Neuronal stem cell (in vitro differentiated cells): ENCODE measurements around the gene PPM1G.

Experiments
- DNase-seq: peaks from one replicate; pipeline ENCODE4 v3.0.0-alpha.2; 2013; ENCODE audit warnings: low spot score
- H2AFZ ChIP-seq: one replicate; pipeline ENCODE4 v1.6.1; 2013; ENCODE audit warnings: mild to moderate bottlenecking, low read length, inconsistent platforms
- H2AK5ac ChIP-seq: 2 replicates; pipeline ENCODE4 v1.6.1; 2013; ENCODE audit warnings: low read depth, mild to moderate bottlenecking, inconsistent platforms, low read length, moderate library complexity, mixed read lengths
- H2BK120ac ChIP-seq: 2 replicates; pipeline ENCODE4 v1.6.1; 2013; ENCODE audit warnings: low read depth, mild to moderate bottlenecking, inconsistent platforms, low read length, moderate library complexity, mixed read lengths
- H2BK12ac ChIP-seq: one replicate; pipeline ENCODE4 v1.6.1; 2013; ENCODE audit warnings: low read length, inconsistent platforms
- H2BK15ac ChIP-seq: 2 replicates; pipeline ENCODE4 v1.6.1; 2013; ENCODE audit warnings: mild to moderate bottlenecking, low read length, inconsistent platforms, mixed read lengths
- H2BK5ac ChIP-seq: one replicate; pipeline ENCODE4 v1.6.1; 2013; ENCODE audit warnings: inconsistent platforms, mild to moderate bottlenecking, low read length, moderate library complexity
- H3K14ac ChIP-seq: one replicate; pipeline ENCODE4 v1.6.1; 2013; ENCODE audit warnings: low read length, inconsistent platforms
- H3K18ac ChIP-seq: 2 replicates; pipeline ENCODE4 v1.6.1; 2013; ENCODE audit warnings: low read length, inconsistent platforms
- H3K23ac ChIP-seq: 2 replicates; pipeline ENCODE4 v1.6.1; 2013; ENCODE audit warnings: low read depth, mild to moderate bottlenecking, mixed read lengths, low read length, inconsistent platforms; ENCODE audit not compliant: poor library complexity
- H3K27ac ChIP-seq: replicated peaks from 3 replicates; pipeline ENCODE4 v1.5.1; 2013; ENCODE audit warnings: low read length, inconsistent platforms
- H3K27me3 ChIP-seq, 3 experiments: 2 replicates each; pipeline ENCODE4 v1.6.1; 2013; ENCODE audit warnings: low read length in 3 of 3, mild to moderate bottlenecking in 2 of 3, inconsistent platforms in 1 of 3, low read depth in 1 of 3, mixed read lengths in 1 of 3, moderate library complexity in 1 of 3; ENCODE audit not compliant: control insufficient read depth in 3 of 3, insufficient read depth in 3 of 3
- H3K36me3 ChIP-seq, 2 donors: replicated peaks in 1 of 2; 2 replicates each; pipeline ENCODE4 v1.6.1; 2013; ENCODE audit warnings: low read length in 2 of 2; ENCODE audit not compliant: control insufficient read depth in 2 of 2, insufficient read depth in 2 of 2
- H3K4ac ChIP-seq: 2 replicates; pipeline ENCODE4 v1.6.1; 2013; ENCODE audit warnings: inconsistent platforms, mild to moderate bottlenecking, low read length, moderate library complexity
- H3K4me1 ChIP-seq, 2 donors: 1 replicate in 1 of 2; 2 replicates in 1 of 2; pipeline ENCODE4 v1.6.1; 2013; ENCODE audit warnings: low read length in 2 of 2, low read depth in 1 of 2; ENCODE audit not compliant: control insufficient read depth in 2 of 2, insufficient read depth in 1 of 2
- H3K4me2 ChIP-seq: one replicate; pipeline ENCODE4 v1.6.1; 2013; ENCODE audit warnings: mild to moderate bottlenecking, low read length, inconsistent platforms; ENCODE audit not compliant: insufficient read depth, poor library complexity, severe bottlenecking
- H3K4me3 ChIP-seq, 2 donors: 2 replicates each; pipeline ENCODE4 v1.5.1; 2013; ENCODE audit warnings: low read length in 2 of 2, mild to moderate bottlenecking in 2 of 2, inconsistent platforms in 1 of 2, moderate library complexity in 1 of 2
- H3K79me1 ChIP-seq: one replicate; pipeline ENCODE4 v1.6.1; 2013; ENCODE audit warnings: low read depth, mild to moderate bottlenecking, inconsistent platforms, low read length, moderate library complexity
- H3K9ac ChIP-seq: one replicate; pipeline ENCODE4 v1.6.1; 2013; ENCODE audit warnings: mild to moderate bottlenecking, low read depth, low read length, inconsistent platforms; ENCODE audit not compliant: poor library complexity
- H3K9me3 ChIP-seq, 2 donors: replicated peaks in 1 of 2; 2 replicates each; pipeline versions ENCODE3 to v1.6.1; 2013; ENCODE audit warnings: low read length in 2 of 2, mild to moderate bottlenecking in 2 of 2, inconsistent platforms in 1 of 2, low read depth in 1 of 2, mixed read lengths in 1 of 2, moderate library complexity in 1 of 2; ENCODE audit not compliant: control insufficient read depth in 2 of 2, insufficient read depth in 1 of 2
- H4K8ac ChIP-seq: one replicate; pipeline ENCODE4 v1.6.1; 2013; ENCODE audit warnings: low read depth, mild to moderate bottlenecking, inconsistent platforms, low read length, moderate library complexity
- H4K91ac ChIP-seq: one replicate; pipeline ENCODE4 v1.6.1; 2013; ENCODE audit warnings: low read length, low read depth, mild to moderate bottlenecking, inconsistent platforms; ENCODE audit not compliant: poor library complexity
- WGBS, 2 donors: extraction: QIAGEN DNeasy Blood & Tissue Kit; methylation state at CpG; one replicate each; pipeline ENCODE4 v1.1.7; 2013; ENCODE audit warnings: missing lambda C conversion rate in 2 of 2, mixed read lengths in 1 of 2; ENCODE audit not compliant: insufficient read length in 2 of 2, insufficient replicate concordance in 1 of 2; ENCODE audit errors: extremely low coverage in 2 of 2; 5-methylcytosine and 5-hydroxymethylcytosine counted together

The PPM1G gene

GRCh38 chr2:27369471-27370025 lies 39.8 kb downstream of the PPM1G start:
- Histone ChIP-seq H3K18ac (peak overlapping the region; percentile 98), H3K36me3 (peaks cover 38 to 70% of the 10 kb centered on the region in 2 donors)

GRCh38 chr2:27363933-27364332 lies 45.5 kb downstream of the PPM1G start:
- WGBS, 2 donors: no CpG with 5 or more reads among the region's 2 CpGs

More at GRCh38 chr2:27369471-27370025, 39.8 kb downstream of the PPM1G start:
- H2BK120ac ChIP-seq: peak overlapping the region; percentile 34
- WGBS, 2 donors: no CpG with 5 or more reads among the region's 18 CpGs
- peaks cover 10 to 13% of the 10 kb centered on the region in 2 donors for H3K4me1 ChIP-seq
- H4K91ac ChIP-seq: no peak overlapping the region
- no peaks in the 10 kb centered on the region for H3K9me3 ChIP-seq
- H3K4me3 ChIP-seq: peak overlapping the region; percentile 86 to 94
- peak overlapping the region; percentile 88 for H2BK5ac ChIP-seq
- H3K4me2 ChIP-seq: peak overlapping the region; percentile 87
- no peak overlapping the region for H2BK15ac ChIP-seq
- no peak overlapping the region for H3K27ac ChIP-seq
- peak overlapping the region; percentile 90 for H3K14ac ChIP-seq
- H4K8ac ChIP-seq: no peak overlapping the region
- H2BK12ac ChIP-seq: no peak overlapping the region
- no peak overlapping the region for H2AK5ac ChIP-seq
- H3K27me3 ChIP-seq: no peaks in the 10 kb centered on the region
- no peak for DNase-seq
- H3K9ac ChIP-seq: peak overlapping the region; percentile 99
- no peak overlapping the region for H3K4ac ChIP-seq
- H2AFZ ChIP-seq: peak overlapping the region; percentile 97
- H3K79me1 ChIP-seq: peaks cover 17% of the 10 kb centered on the region
- peak overlapping the region; percentile 96 for H3K23ac ChIP-seq

DNA sequence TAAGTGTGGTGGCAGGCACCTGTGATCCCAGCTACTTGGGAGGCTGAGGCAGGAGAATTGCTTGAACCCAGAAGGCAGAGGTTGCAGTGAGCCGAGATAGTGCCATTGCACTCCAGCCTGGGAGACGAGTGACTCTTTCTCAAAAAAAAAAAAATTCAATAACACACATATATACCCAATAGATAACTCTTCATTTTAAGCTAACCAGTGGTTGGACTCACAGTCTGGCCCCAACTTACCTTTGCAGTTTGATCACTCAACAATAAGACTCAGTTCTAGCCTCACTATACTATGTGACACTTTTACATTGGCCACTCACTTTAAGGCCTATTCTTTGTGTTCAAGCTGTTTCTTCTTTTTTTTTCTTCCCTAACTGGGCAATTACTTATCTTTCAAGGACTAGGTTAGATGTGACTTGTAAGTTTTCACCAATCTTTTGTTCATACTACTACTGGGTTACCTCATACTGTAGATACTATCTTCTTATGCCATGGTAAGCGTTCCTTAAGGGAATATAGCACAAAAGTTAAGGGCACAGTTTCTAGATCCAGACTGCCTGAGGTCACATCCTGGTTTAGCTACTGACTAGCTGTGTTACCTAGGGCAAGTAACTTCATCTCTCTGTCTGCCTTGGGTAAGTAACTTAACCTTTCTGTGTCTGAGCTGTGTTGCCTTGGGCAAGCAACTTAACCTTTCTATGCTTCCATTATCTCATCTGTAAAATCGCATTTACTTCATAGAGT lies 46.5 kb downstream of the PPM1G start:
- WGBS, 2 donors: no CpG with 5 or more reads among the region's 4 CpGs
- Histone ChIP-seq H2BK5ac (no peak overlapping the region), H2AFZ (no peak overlapping the region)

More at GRCh38 chr2:27363933-27364332, 45.5 kb downstream of the PPM1G start:
- H2AFZ ChIP-seq: no peak overlapping the region
- H3K9ac ChIP-seq: no peak overlapping the region
- H3K14ac ChIP-seq: no peak overlapping the region
- H2BK12ac ChIP-seq: no peak overlapping the region
- H3K79me1 ChIP-seq: no peaks in the 10 kb centered on the region
- no peak overlapping the region for H3K27ac ChIP-seq
- peaks cover 0 to 1% of the 10 kb centered on the region in 2 donors for H3K4me1 ChIP-seq
- no peak overlapping the region for H2AK5ac ChIP-seq
- H3K27me3 ChIP-seq: no peaks in the 10 kb centered on the region
- H3K18ac ChIP-seq: no peak overlapping the region
- no peak overlapping the region for H3K23ac ChIP-seq
- H3K4me2 ChIP-seq: no peak overlapping the region
- no peaks in the 10 kb centered on the region for H3K9me3 ChIP-seq
- no peak overlapping the region for H2BK5ac ChIP-seq
- no peak overlapping the region for H4K8ac ChIP-seq
- H2BK120ac ChIP-seq: no peak overlapping the region
- no peak overlapping the region for H4K91ac ChIP-seq
- H3K36me3 ChIP-seq: peaks cover 29 to 72% of the 10 kb centered on the region in 2 donors
- no peak overlapping the region for H2BK15ac ChIP-seq
- H3K4ac ChIP-seq: no peak overlapping the region
- no peak for DNase-seq
- H3K4me3 ChIP-seq: no peak overlapping the region

More for the DNA sequence above, 46.5 kb downstream of the PPM1G start:
- H2BK15ac ChIP-seq: no peak overlapping the region
- no peaks in the 10 kb centered on the region for H3K79me1 ChIP-seq
- H2BK120ac ChIP-seq: no peak overlapping the region
- no peak overlapping the region for H4K91ac ChIP-seq
- peaks cover 0 to 7% of the 10 kb centered on the region in 2 donors for H3K9me3 ChIP-seq
- no peak overlapping the region for H2BK12ac ChIP-seq
- no peaks in the 10 kb centered on the region for H3K4me1 ChIP-seq
- H3K4me3 ChIP-seq: no peak overlapping the region
- H3K9ac ChIP-seq: no peak overlapping the region
- no peak overlapping the region for H3K4ac ChIP-seq
- no peak overlapping the region for H3K23ac ChIP-seq
- no peak overlapping the region for H2AK5ac ChIP-seq
- no peaks in the 10 kb centered on the region for H3K27me3 ChIP-seq
- no peak for DNase-seq
- no peak overlapping the region for H3K18ac ChIP-seq
- no peak overlapping the region for H3K4me2 ChIP-seq
- H3K36me3 ChIP-seq: peaks cover 24 to 69% of the 10 kb centered on the region in 2 donors
- no peak overlapping the region for H4K8ac ChIP-seq
- H3K14ac ChIP-seq: no peak overlapping the region
- no peak overlapping the region for H3K27ac ChIP-seq
